ENCODE results near the gene PLK1.
"Not testable (repeated sequence)": the region's sequence is repeated elsewhere in the genome, so short reads cannot be mapped to it uniquely, and the experiment has no call there.

Gene PLK1

DNA sequence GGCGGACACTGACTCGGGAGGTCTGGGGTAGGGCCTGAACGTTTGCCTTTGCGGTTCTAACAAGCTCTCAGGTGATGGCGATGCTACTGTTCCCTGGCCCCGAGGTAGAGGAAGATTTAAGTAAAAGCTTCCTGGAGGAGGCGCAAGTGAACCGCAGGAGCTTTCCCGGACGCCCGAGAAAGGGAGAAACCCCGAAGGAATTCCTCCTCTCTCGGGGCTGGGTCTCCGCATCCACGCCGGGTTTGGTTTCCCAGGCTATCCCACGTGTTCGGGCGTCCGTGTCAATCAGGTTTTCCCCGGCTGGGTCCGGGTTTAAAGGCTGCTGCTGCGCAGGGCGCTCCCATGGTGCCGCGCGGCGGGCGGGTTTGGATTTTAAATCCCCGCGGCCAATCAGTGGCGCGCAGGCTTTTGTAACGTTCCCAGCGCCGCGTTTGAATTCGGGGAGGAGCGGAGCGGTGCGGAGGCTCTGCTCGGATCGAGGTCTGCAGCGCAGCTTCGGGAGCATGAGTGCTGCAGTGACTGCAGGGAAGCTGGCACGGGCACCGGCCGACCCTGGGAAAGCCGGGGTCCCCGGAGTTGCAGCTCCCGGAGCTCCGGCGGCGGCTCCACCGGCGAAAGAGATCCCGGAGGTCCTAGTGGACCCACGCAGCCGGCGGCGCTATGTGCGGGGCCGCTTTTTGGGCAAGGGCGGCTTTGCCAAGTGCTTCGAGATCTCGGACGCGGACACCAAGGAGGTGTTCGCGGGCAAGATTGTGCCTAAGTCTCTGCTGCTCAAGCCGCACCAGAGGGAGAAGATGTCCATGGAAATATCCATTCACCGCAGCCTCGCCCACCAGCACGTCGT, at the start of gene PLK1:
Gene PLK1 (plus strand): TSS at position 460 of the 844 bp plus-strand sequence. CDS start 44 bp downstream, at position 504.
- DNase-seq (ENCODE audit: low read depth in 2 of 2, low spot score in 1 of 2): peak; percentile 29 to 36

GRCh38 chr16:23629516-23629915, 49.2 kb upstream of the PLK1 start:
- DNase-seq (ENCODE audit: low read depth in 2 of 2, low spot score in 1 of 2): no peak

- DNase-seq (ENCODE audit: low read depth in 2 of 2, low spot score in 1 of 2): not testable (repeated sequence)
Measured at GRCh38 chr16:23631874-23632273, 46.8 kb upstream of the PLK1 start.

- no peak for DNase-seq (ENCODE audit: low read depth in 2 of 2, low spot score in 1 of 2)
Measured at GRCh38 chr16:23634461-23635036, 44.1 kb upstream of the PLK1 start.

GRCh38 chr16:23635958-23636357, 42.7 kb upstream of the PLK1 start:
- DNase-seq (ENCODE audit: low read depth in 2 of 2, low spot score in 1 of 2): no peak

DNA sequence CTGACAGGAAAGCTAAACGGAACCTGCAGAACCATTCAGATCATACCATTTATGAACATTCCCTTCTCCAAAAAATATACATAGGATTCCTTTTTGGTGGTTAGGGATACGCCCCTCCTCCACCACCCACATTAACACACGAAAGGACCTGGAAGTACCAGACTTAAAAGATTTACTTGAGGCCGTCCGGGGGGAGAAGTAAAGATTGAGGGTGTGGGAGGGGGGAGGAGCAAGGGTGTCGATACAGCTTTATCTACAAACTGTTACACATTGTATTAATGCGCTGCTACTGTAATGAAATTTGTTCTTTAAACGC, 38.1 kb upstream of the PLK1 start:
- no peak for DNase-seq (ENCODE audit: low read depth in 2 of 2, low spot score in 1 of 2)

GRCh38 chr16:23640931-23641765, 37.5 kb upstream of the PLK1 start, which contains the start of the genes DCTN5 and PALB2:
DCTN5 (plus strand) TSS chr16:23641466; CDS start chr16:23641543, 77 bp downstream.
PALB2 (minus strand) TSS chr16:23641310; CDS start chr16:23641157, 153 bp downstream.
- DNase-seq (ENCODE audit: low read depth in 2 of 2, low spot score in 1 of 2): peak; percentile 63 to 80

GRCh38 chr16:23642246-23642774, 36.4 kb upstream of the PLK1 start:
- DNase-seq (ENCODE audit: low read depth in 2 of 2, low spot score in 1 of 2): no peak

- no peak for DNase-seq (ENCODE audit: low read depth in 2 of 2, low spot score in 1 of 2)
Measured at GRCh38 chr16:23650674-23651416, 27.8 kb upstream of the PLK1 start.

- DNase-seq (ENCODE audit: low read depth in 2 of 2, low spot score in 1 of 2): no peak
Measured at GRCh38 chr16:23651943-23652468, 26.7 kb upstream of the PLK1 start.

DNA sequence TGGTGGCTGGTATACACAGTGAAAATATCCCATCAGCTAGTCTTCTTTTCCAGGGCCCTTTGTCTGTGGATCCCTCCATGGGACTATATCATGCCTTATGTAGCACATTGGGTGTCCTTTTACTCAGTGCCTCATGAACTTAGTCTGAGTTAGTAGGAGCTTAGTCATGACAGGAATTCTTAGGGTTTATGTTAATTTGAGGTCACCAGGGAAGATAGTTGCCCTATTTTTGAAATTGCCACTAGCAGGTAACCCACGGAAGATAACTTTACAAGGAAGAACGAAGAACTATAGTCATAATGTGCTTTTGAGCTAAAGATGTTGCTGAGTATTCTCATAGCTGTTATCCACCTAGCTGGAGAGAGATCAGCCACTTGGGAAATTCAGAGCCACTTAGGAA, 14.8 kb upstream of the PLK1 start:
- no peak for DNase-seq (ENCODE audit: low read depth in 2 of 2, low spot score in 1 of 2)

GRCh38 chr16:23666571-23667354, 11.9 kb upstream of the PLK1 start:
- no peak for DNase-seq (ENCODE audit: low read depth in 2 of 2, low spot score in 1 of 2)

GRCh38 chr16:23667355-23667659, 11.4 kb upstream of the PLK1 start:
- no peak for DNase-seq (ENCODE audit: low read depth in 2 of 2, low spot score in 1 of 2)

DNA sequence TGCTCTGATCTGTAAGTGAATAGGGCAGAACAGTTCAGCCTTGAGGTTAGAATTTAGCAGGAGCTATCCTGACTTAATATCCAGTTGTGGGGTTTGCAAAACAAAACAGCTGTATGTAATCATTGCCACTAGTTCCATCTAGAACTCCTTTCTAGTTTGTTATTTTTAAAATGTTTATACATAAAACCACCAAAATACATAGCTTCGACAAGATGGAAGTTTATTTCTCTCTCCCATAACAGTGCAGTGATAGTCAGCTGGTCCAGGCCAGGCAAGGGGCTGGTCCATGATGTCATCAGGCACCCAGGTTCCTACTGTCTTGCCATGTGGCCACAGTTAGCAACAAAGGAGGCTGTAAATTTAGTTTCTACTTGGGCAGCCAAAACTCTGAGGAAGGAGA, 10.5 kb upstream of the PLK1 start:
- no peak for DNase-seq (ENCODE audit: low read depth in 2 of 2, low spot score in 1 of 2)

DNA sequence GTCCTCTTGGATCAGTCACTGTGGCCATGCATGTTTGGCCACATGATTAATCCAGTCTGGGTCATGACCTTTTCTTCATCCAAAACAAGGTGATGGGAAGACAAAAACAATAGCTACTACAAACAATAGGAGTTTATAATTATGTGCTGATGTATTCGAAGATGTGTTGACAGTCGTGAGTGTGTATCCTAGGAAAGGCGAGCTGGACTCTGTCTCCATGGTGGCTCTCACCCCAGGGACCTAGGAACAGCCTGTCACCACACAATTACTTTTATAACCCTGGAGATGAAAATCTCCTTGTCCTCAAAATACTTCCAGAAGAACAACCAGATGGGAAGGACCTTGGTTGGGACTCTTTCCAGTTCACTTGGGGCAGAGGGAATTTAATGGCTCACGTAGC, 9.8 kb upstream of the PLK1 start:
- DNase-seq (ENCODE audit: low read depth in 2 of 2, low spot score in 1 of 2): no peak

DNA sequence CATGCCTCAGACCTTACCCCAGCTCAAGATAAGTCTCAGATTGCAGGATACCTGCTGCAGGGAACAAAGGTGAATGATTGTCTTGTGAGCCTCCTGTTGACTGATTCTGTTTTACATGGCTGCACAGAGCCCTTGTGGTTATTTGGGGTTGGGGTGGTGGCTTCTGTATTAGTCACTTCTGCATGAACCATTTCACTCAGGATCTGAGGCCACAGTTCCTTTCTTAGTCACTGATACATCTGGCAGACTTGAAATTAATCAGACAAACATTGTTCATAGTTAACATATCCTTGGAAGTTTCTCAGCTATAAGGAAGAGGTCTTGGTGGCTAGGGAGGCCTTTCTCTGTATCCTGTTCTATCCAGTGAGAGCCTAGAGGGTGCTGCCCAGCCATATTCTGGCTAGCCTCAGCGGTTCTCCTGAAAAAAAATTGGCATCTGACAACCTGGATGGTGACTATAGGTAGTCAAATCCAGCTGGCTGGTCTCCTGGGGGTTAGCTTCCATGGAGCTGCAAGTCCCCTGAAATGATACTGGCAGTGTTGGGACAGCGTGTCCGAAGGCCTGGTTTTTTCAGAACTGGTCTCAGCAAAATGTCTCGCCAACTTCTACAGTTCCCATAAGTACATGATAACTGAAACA, 8.4 kb upstream of the PLK1 start:
- no peak for DNase-seq (ENCODE audit: low read depth in 2 of 2, low spot score in 1 of 2)

DNA sequence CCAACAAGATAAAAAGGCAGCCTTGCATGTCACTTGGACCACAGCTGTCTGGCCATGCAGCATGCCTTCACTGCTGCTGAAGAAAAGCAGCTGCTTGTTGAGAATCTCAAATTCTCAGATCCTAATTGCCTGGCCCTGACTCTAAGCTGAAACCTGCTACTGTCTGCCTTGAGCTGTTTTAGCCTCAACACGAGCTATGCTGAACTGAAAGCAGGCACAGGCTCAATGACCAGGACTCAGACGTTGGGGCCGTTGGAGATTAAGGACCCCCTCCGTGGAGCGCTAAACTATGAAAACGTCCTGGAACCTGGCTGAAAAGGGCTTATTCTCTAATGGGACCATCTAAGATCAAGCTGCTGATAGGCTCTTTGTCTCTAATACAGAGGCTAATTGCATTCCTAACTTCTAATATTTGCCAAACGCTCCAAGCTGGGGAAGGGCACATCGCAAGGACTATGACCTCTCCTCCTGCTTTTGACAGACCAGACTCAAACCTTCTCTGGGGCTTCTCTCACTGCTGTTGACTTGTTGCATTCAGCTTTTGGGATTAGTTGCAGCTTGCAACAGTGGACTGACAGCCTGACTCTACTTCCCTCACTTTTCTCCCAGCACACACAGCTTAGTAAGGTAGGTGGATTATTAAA, 4.6 kb upstream of the PLK1 start:
- DNase-seq (ENCODE audit: low read depth in 2 of 2, low spot score in 1 of 2): no peak

DNA sequence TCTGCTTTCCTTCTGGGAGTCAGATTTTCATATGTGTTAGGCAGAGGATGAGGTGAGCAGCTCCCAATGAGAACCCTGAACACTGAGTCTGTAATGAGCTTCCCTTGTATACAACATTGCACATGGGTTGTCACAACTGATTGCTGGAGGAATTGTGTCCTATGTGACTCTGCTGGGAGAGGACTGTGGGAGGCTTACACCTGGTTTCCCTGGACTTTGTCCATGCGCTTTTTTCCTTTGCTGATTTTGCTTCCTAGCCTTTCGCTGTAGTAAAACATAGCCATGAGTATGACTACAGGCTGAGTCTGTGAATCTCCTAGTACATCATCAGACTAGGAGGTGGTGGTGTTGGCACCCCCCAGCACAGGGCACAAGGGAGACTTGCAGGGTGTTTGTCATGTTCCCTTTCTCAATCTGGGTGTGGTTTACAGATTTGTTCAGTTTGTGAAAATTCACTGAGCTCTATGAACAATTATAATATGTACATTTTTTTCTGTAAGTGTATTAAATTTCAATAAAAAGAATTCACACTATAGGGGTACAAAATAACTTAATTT, 1.7 kb upstream of the PLK1 start:
- DNase-seq (ENCODE audit: low read depth in 2 of 2, low spot score in 1 of 2): no peak
